COR-L47 (cell line): ENCODE measurements around the gene ANKRD49.
A peak's percentile ranks its signal among the peaks of the same experiment; 100 is the strongest.
"Not testable (repeated sequence)": the region's sequence is repeated elsewhere in the genome, so short reads cannot be mapped to it uniquely, and the experiment has no call there.

Experiments used
- DNase-seq: peaks from one replicate; lab custom pipeline; 2025; lab: John Stamatoyannopoulos, UW

Gene ANKRD49

DNA sequence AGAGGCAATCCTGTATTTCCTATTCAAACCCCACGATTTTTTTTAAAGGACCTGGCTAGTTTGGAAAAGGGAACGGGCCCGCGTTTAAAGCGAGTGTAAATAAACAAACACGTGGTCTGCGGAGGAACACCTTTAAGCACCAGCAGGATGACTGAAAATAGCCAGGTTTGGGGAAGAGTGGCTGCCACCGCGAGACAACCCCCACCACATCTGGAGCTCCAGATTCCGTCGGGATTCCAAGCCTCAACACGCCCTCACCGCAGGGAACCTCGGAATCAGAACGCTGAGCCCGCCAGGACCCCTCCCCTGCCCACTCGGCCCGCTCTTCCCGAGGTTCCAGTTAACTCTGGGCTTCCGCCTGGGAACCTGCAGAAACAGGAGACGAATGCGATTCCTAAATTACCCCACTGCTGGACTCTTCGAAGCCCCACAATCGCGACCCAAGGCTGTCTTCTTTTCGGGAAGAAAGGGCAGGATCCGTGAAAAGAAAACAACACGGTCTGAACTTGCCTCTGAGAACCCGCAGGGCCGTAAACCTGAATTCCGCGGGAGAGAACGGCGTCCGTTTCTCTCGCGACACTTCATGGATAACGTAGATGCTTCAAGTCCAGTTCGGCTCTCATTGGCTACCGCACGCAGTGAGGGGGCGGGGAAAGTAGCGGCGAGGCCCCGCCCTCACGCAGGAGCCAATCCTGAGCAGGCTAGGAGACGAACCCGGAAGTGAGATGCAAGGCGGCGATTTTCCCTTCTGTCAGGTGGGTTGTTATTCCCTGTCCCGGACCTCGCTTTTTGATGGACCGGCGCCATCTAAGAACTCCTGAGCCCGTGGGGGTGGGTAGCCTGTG lies at the start of gene ANKRD49, which contains the start of gene MRE11:
Gene ANKRD49 (plus strand): TSS at position 704 of the 845 bp plus-strand sequence. CDS start 2,710 bp downstream, outside the sequence.
Gene MRE11 (minus strand): TSS at position 564 of the 845 bp plus-strand sequence. CDS start 1,043 bp downstream, outside the sequence.
- peak; percentile 95 for DNase-seq

DNA sequence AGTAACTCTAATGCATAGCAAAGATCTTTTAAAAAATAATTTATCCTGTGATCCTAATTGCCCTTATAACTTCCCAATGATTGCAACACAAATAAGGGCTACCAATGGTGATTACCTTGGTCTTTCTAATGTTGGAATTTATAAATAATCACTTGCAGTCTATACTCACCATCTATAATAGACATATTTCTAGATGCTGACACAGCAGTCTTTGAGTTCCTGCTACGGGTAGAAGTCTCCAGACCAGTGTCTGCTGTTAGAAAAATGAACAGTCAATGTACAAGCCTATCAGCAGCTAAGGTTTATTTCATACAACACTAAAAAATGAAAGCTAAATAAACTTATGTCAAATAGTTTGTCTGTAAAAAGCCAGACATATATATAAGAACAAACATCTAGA lies 48.1 kb upstream of the ANKRD49 start:
- DNase-seq = no peak

DNA sequence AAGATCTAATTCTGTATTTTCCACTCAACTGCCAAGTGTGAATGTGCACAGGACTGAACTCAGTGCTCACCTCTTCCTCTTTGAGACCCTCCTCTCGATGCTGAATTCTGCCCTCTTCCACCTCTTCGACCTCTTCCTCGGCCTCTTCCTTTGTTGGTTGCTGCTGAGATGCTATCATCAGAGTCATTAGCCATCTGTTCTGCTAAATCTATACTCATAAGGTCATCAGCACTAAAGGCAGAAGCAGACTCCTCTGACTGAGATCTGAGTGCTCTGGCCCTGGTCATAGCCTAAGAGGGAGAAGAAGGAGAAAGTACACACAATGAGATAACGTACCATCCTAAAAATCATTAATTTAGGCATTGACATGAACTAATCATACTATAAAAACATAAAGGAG lies 46.6 kb upstream of the ANKRD49 start:
- DNase-seq = no peak

GRCh38 chr11:94449029-94449428 lies 44.8 kb upstream of the ANKRD49 start:
- DNase-seq = no peak

GRCh38 chr11:94449437-94449836 lies 44.3 kb upstream of the ANKRD49 start:
- DNase-seq = peak; percentile 2

GRCh38 chr11:94450048-94450447 lies 43.7 kb upstream of the ANKRD49 start:
- no peak for DNase-seq

- DNase-seq = no peak
These were observed 40.8 kb upstream of the ANKRD49 start for GRCh38 chr11:94452988-94453387.

- DNase-seq = no peak
These were observed 39.5 kb upstream of the ANKRD49 start for GRCh38 chr11:94454301-94454700.

GRCh38 chr11:94455861-94456260 lies 37.9 kb upstream of the ANKRD49 start:
- no peak for DNase-seq

DNA sequence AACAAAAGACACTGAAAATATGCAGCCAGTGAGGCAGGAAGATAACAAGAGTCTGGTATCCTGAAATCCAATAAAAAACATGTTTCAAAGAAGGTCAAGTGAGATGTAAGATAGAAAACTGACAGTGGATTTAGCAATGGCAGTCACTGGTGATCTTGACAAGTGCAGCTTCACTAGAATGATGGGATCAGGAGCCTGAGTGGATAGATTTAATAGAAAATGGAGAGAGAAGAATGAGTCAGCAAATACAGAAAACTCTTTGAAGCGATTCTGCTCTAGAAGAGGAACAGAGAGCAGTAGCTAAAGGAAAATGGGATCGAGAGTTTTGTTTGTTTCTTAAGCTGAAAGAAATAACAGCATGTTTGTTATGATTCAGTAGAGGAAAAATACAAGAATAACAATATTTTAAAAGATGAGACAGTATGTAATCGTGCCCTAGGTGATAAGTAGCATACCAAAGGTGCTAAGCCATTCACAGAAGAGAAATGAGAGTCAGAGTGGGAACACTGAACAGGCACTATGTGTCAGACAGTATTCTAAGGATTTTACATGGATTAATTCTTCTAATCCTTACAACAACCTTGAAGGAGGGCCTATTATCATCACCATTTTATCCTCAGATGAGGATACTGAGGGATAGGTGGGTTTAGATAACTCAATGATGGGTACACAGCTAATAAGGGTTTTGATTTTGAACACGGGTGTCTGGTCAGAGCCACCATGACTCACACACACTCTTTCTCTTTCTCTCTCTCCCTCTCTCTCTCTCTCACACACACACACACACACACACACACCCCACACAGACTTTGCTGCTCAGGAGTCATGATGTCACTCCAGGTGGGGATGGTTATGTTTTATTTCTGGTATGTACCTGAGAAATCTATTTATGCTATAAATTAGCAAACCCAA lies 36.4 kb upstream of the ANKRD49 start:
- DNase-seq = no peak

DNA sequence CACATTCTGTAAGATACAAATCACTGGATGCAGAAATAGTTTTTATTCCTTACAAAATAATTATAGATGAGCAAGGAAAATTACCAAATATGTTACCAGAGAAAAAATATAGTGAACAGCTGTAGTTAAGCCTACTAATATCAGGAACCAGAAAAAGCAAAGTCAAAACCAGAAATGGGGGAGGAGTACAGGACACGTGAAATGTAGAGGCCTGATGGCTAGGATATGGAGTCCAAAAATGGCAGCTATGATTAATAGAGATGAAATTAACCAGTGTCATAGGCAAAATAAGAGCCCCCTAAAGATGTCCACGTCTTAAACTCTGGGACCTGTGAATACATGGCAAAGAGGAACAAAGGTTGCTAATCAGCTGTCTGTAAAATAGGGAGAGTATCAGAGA lies 34.2 kb upstream of the ANKRD49 start:
- DNase-seq = no peak

- DNase-seq = no peak
These were observed 24.4 kb upstream of the ANKRD49 start for GRCh38 chr11:94469416-94469815.

DNA sequence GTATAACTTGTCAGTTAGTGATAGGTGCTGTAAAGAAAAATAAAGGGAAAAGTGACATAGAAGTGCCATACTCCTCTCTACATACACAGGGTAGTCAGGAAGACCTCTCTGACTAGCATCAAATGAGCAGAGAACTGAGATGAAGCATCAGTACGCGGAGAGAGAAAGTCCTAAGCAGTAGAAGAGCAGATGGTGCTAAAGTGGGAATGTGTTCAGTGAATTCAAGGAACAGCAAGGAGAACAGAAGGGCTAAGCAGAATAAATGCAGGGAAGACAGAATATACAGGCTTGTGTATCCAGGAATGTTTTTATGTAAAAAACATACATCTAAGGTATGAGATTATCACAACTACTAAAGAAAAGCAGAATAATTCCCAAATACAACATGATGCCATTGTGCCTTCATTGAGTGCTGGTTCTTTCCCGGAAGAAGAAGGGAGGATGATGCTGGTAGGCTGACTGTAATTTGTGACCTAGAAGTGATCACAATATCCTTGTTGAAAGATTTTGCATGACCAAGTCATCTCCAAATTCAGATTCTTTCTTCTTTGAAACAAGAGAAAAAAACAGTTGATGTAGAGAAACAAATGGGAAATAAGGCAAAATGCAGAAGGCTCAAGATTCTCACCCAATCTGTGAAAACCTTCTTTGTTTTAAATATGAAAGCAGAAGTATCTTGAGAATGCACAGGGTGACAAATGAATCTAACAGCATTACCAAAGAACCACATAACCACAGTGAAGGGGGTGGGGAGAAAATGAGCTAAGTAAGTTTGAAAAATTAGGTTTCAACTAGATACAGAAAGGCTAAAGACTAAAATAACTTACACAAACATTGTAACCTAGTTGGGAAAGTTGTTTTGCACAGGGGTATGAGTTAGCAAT lies 20.6 kb upstream of the ANKRD49 start:
- no peak for DNase-seq

DNA sequence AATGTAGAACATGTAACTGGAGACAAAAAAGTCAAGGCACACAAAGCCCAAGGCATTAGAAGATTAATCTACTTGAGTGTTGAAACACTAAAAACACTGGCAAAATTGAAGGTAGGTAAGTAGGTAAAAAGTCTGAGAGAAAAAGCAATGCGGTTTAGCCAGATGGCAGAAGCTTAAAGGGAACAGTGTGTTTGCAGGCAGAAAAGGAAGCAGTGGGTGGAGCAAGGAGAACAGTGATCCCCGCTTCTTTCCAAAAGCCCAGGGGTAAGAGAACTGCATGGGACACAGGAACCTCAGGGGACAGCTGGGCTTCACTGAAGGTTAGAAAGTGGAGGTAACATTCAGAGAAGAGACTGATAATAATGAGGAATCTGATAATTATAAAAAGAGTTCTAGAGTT lies 16.2 kb upstream of the ANKRD49 start:
- no peak for DNase-seq

DNA sequence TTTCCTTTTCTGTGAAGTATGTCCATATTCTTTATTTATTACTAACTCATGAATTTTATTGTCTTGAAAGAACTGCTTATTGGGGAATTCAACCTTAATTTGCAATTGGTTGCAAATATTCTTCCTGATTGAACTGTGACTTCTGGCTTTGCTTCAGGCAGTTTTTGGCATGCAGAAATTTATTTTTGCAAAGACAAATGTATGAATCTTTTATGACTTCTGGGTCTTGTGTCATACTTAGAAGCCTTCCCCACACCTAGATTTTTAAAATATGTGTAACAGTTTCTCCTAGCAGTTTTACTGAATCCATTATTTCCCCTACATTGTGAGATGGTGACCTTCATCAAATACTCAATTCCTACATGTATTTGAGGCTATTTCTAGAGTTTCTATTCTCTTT lies 12.4 kb upstream of the ANKRD49 start:
- no peak for DNase-seq

DNA sequence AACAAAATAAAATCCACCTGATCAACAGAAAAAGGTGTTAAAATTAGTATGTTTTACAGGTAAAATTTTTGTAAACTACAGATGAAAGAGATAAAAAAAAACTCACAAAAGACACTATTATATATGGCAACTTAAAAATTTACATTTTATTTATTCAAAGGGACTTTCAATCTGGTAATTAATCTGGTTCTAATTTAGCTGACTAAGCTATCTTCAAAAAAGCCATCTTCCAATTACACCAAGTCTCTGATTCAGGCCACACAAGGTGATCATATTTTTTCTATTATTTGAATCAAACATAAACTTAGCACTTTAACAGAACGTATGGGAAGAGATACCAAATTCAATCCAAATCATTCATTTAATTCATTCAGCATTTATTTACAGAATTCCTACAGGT lies 7.7 kb upstream of the ANKRD49 start:
- no peak for DNase-seq

DNA sequence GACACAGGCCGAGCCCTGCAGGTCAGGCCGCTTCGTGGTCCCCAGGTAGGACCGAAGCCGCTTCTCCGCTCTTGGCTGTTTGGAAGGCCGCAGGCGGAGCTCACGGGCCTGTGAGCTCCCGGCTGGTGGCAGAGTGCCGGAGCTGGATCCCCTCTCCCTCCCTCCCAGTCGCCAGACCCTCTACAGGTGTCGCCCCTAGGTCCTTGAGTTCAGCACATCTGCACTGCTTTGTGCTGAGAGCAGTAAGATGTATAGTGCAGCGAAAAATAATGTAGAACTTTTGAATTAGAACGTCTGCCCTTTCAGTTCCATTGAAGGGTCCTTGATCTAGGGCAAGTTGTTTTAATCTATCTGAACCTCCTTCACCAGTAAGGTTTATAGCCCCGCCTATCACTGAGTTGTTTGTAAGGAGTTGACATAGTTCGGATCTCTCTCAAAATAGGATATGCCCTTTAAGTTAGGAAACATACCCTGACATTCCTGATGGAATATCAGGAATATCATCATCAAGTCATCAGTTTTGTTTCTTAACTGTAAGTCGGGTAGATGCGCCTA lies 419 bp downstream of the ANKRD49 start:
- no peak for DNase-seq

GRCh38 chr11:94500181-94500580 lies 6.4 kb downstream of the ANKRD49 start:
- DNase-seq = no peak

DNA sequence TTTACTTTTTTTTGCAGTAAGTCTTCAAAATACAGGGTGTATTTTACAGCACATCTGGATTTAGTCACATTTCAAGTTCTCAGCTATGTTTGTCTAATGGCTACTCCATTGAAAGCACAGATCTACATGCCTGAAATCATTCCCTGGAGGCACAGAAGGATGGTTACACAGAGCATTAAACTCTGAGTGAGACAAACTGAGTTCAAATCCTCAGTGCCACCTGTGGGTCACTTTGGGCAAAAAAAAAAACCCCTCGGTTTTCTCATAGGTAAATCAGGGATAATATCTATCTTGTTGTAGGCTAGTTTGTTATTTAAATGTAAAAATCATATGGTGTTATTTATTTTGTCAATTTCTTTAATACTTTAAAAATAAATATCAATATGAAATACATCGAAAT lies 7.7 kb downstream of the ANKRD49 start:
- no peak for DNase-seq

- DNase-seq = peak; percentile 25
These were observed 11.0 kb downstream of the ANKRD49 start for GRCh38 chr11:94504689-94505293.

- DNase-seq = not testable (repeated sequence)
These were observed 12.7 kb downstream of the ANKRD49 start for GRCh38 chr11:94506513-94506912.
